Right cardiac atrium (tissue), 5 donors: ENCODE data around the gene DOCK4. TPM values are rescaled to one million over a fixed set of nuclear protein-coding genes. Genes with fewer than 3 reads are reported as not detected.
A peak's percentile ranks its signal among the peaks of the same experiment; 100 is the strongest.

Source experiments
- ATAC-seq, 2 donors: fragments of 200-7000 bp; cut with Tn5 transposase; one replicate each; pipeline versions ENCODE4 v1.8.0 to v1.9.1; 2020; ENCODE audit warnings: moderate library complexity in 2 of 2, mild to moderate bottlenecking in 1 of 2
- DNase-seq, 3 donors: peaks; one replicate each; pipeline ENCODE4 v3.0.0-alpha.2; 2020
- H3K27ac ChIP-seq: one replicate; pipeline ENCODE4 v1.5.1; 2013; ENCODE audit warnings: mild to moderate bottlenecking, low read length, control low read depth, moderate library complexity
- H3K27me3 ChIP-seq: one replicate; pipeline ENCODE4 v1.6.1; 2013; ENCODE audit not compliant: control insufficient read depth, insufficient read depth
- H3K4me1 ChIP-seq: one replicate; pipeline ENCODE4 v1.6.1; 2013; ENCODE audit warnings: low read length; ENCODE audit not compliant: control insufficient read depth, insufficient read depth
- H3K4me3 ChIP-seq: one replicate; pipeline ENCODE4 v1.5.1; 2013; ENCODE audit warnings: low read length, control low read depth
- H3K9me3 ChIP-seq: one replicate; pipeline ENCODE4 v1.6.1; 2013; ENCODE audit warnings: low read length; ENCODE audit not compliant: control insufficient read depth
- WGBS: extraction: QIAGEN DNeasy Blood & Tissue Kit; methylation state at CpG from one replicate; pipeline ENCODE4 v1.1.7; 2013; 5-methylcytosine and 5-hydroxymethylcytosine counted together
- intact Hi-C, 4 donors: fragments of 100-400 bp; cut with DNase I; formaldehyde crosslinking; loops; one replicate each; pipeline versions ENCODE4 v1.11.0 to v1.14.0; 2022 to 2023
- polyA plus RNA-seq: library from polyadenylated mRNA; stranded (reverse); fragments of 200-250 nt; gene quantifications from one replicate; pipeline ENCODE4 v1.2.3, GENCODE V29; 2013
- total RNA-seq, 4 donors: library from RNA; stranded (reverse); fragmentation: NEBNext Ultra II Directional; extraction: Animal tissue kit (Norgen Biotek cat#: 25700); gene quantifications; one replicate each; pipeline ENCODE4 v1.2.1, GENCODE V29; 2021
- donor health status: healthy with polysubstance abuse.
- donor health status: DM: no; HTN: yes; CAD: no.
- donor health status: DM: no; HTN: no; CAD: no.
- donor health status: DM: no; HTN: yes; CAD: no; lungs with severe emphysema.
- donor health status: DM: yes; HTN: yes; CAD: no.

Gene DOCK4
- total and polyA plus RNA-seq, 5 donors = 5.7 to 19.9 (median 15.7) TPM

DNA sequence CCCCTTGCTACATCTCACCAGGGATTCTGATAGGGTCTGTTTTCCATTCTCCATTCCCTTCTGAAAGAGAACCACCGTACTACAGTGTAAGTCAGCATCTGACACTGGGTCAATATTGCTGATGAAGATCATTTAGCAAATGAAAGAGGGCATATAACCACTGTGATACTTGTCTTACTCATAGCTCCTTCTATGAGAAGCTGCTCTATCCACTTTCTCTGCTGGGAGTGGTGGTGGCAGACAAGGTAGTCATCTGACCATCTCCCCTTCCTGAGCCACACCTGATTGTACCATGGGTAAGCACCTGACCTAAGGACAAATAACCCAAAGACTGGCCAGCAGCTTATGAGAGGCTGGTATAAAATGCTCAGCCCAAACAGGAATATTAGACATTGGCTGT lies 220.4 kb downstream of the DOCK4 start:
- Histone ChIP-seq H3K4me3 (no peak overlapping the region), H3K9me3 (no peaks in the 10 kb centered on the region), H3K27ac (no peak overlapping the region), H3K27me3 (no peaks in the 10 kb centered on the region), H3K4me1 (no peaks in the 10 kb centered on the region)
- no peak for DNase-seq
- intact Hi-C loops = loop anchor here in 1 of 4 donors (10.0 kb wide), 1 partner anchor 219 kb away; the partner anchor contains the start of genes DOCK4 and ZNF277
- ATAC-seq = no peak
- 92% methylated on average over 1 of the region's 1 CpG for WGBS

DNA sequence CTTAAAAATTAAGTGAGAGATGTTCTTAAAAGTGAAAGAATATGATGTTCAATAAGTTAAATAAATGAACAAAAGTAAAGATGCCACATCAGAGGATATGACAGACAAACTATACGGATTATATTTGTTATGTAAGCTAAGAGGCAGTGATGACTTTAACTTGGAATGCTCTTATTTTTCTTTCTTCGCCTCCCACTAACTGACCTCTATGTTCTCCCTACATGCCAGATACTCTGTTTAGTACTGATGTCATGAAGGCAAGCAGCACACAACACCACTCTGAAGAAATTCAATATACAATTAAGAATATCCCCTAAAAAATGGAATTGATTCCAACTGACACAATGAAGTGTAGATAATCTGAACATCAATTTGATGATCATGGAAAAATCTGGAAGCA lies 223.4 kb downstream of the DOCK4 start:
- Histone ChIP-seq H3K27me3 (no peaks in the 10 kb centered on the region), H3K4me1 (no peaks in the 10 kb centered on the region), H3K4me3 (no peak overlapping the region), H3K27ac (no peak overlapping the region), H3K9me3 (no peaks in the 10 kb centered on the region)
- WGBS = 50% methylated on average over 2 of the region's 2 CpGs
- intact Hi-C loops = loop anchor here in 1 of 4 donors (10.0 kb wide), 1 partner anchor 222 kb away; the partner anchor contains the start of genes DOCK4 and ZNF277
- DNase-seq (no peak), ATAC-seq (peak in 1 of 2 donors; percentile 60)

DNA sequence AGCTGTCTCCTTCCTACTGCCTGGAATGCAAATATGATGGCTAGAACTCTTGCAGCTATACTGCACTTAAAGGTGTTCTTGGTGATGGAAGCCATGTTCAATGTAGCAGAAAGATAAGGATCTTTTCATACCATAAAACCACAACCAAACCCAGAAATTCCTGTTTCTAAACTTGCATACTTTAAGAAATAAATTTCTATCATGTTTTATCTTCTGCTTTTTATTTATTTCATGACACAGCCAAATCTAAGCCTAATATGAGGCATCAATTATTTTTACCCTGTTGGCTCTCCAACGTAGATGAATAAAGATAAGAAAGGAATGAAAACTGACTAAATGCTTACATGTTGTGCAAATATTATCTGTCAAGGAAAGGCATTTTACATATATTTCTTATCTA lies 224.1 kb downstream of the DOCK4 start:
- Histone ChIP-seq H3K9me3 (no peaks in the 10 kb centered on the region), H3K4me1 (no peaks in the 10 kb centered on the region), H3K27ac (no peak overlapping the region), H3K4me3 (no peak overlapping the region), H3K27me3 (no peaks in the 10 kb centered on the region)
- WGBS = 78% methylated on average over 1 of the region's 1 CpG
- intact Hi-C loops = loop anchor here in 1 of 4 donors (10.0 kb wide), 1 partner anchor 223 kb away; the partner anchor contains the start of genes DOCK4 and ZNF277
- ATAC-seq = no peak
- DNase-seq = no peak

DNA sequence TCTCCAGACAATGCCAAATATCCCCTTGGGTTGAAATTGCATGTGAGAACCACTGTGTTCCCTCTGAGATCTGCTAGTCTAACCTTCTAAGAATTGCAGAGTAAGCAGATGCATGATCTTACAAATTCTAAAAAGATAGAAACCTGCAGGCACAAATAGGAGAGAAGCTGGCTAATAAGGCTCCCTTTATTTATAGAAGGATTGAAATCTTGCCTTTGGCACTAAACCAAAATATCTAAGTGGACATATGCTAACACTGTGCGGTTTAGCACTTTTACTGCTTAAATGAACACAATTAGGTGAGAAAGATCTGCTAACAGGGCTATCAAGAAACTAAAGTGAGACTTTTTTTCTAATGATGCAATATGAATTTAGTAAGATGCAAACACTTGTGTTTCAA lies 225.5 kb downstream of the DOCK4 start:
- no peak overlapping the region for H3K27ac ChIP-seq
- no peaks in the 10 kb centered on the region for H3K27me3 ChIP-seq
- DNase-seq = no peak
- intact Hi-C loops = loop anchor here in 1 of 4 donors (10.0 kb wide), 1 partner anchor 224 kb away; the partner anchor contains the start of genes DOCK4 and ZNF277
- H3K4me1 ChIP-seq = no peaks in the 10 kb centered on the region
- no peak for ATAC-seq
- H3K4me3 ChIP-seq = no peak overlapping the region
- H3K9me3 ChIP-seq = no peaks in the 10 kb centered on the region
- 71% methylated on average over 1 of the region's 1 CpG for WGBS

DNA sequence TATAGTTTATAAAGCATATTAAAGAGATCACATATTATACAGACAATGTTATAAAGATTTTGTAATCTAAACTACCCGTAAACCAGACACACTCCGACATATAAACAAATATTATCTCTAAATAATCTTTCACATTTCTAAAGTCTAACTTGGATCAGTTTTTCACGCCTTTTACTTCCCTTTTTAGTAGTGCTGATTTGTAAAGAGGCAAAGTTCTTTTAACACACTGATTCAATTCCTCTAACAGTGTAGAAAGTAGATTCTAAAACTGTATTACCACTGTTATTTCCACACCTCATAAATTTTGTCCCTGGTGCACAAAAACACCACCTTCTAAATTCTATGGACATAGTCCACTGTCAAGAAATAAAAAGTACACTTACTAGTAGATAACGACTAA lies 230.9 kb downstream of the DOCK4 start:
- no peak for ATAC-seq
- H3K27me3 ChIP-seq = no peaks in the 10 kb centered on the region
- peaks cover 7% of the 10 kb centered on the region for H3K4me1 ChIP-seq
- no peak overlapping the region for H3K4me3 ChIP-seq
- 88% methylated on average over 4 of the region's 4 CpGs for WGBS
- no peaks in the 10 kb centered on the region for H3K9me3 ChIP-seq
- intact Hi-C loops = no loop called here
- no peak overlapping the region for H3K27ac ChIP-seq
- no peak for DNase-seq

DNA sequence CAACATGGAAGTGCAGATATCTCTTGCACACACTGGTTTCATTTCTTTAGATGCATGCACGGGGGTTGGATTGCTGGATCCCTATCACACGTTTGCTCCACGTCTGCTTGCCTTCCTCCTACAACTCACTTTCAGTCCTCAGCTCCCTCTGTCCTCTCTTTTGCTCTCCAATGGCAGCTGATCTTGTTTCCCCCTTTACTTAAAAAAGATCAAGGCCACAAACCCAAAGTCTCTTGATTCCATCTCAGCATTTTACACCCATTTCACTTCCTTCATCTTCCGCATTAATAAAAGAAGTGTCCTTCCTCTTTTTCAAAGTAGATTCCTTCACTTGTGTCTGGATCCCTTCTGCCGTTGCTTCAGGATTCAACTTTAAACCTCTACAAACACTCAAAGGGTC lies 245.2 kb downstream of the DOCK4 start:
- WGBS = 86% methylated on average over 5 of the region's 5 CpGs
- no peak for ATAC-seq
- DNase-seq = no peak

DNA sequence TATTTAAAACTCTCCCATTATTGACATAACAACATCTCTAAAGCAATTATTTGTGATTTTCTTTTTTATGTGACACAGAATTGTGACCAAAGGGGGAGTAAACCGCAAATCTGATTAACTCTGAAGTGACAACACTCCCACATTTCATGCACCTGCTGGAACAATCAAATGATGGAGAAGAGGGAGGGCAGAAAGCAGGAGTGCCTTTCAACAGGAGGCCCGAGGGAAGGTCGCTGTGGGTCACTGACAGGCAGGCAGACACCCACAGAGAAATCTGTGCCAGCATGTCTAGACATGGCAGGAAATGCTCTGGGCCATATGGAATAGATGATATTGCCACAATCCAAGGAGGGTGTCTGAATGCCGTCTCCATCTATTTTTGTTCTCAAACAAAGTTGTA lies 247.3 kb downstream of the DOCK4 start:
- no peak overlapping the region for H3K27ac ChIP-seq
- 59% methylated on average over 4 of the region's 4 CpGs for WGBS
- DNase-seq = no peak
- intact Hi-C loops = loop anchor here in 2 of 4 donors (10.0 kb wide), 2 partner anchors 246 to 456 kb away; partner anchors contain the start of genes DOCK4 (in 1 of the 2) and ZNF277 (in 1 of the 2)
- H3K4me3 ChIP-seq = no peak overlapping the region
- no peaks in the 10 kb centered on the region for H3K27me3 ChIP-seq
- ATAC-seq = no peak
- no peaks in the 10 kb centered on the region for H3K9me3 ChIP-seq
- peaks cover 6% of the 10 kb centered on the region for H3K4me1 ChIP-seq

More for the DNA sequence above, 245.2 kb downstream of the DOCK4 start:
- Histone ChIP-seq H3K27me3 (no peaks in the 10 kb centered on the region), H3K4me3 (no peak overlapping the region), H3K4me1 (peaks cover 3% of the 10 kb centered on the region), H3K9me3 (no peaks in the 10 kb centered on the region), H3K27ac (no peak overlapping the region)
- intact Hi-C loops = no loop called here

DNA sequence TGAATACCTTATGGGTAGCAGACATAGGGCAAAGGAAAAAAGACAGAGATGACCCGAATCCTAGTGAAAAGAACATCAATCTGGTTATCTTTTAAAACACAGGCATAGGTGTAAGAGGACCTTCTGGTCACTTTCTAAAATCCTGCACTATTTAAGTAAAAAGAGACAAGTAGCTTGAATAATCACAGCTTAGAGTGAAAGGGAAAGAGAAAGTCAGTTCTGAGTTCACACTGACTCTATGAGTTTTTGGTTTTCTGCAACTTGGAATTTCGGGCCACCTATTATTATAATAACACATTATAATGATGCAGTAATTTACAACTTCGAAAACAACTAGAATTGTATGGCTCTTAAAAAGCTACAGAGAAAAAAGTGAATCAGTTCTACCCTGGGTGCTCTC lies 247.8 kb downstream of the DOCK4 start:
- ATAC-seq (no peak), DNase-seq (no peak)
- Histone ChIP-seq H3K4me1 (peaks cover 6% of the 10 kb centered on the region), H3K4me3 (no peak overlapping the region), H3K27me3 (no peaks in the 10 kb centered on the region), H3K9me3 (no peaks in the 10 kb centered on the region), H3K27ac (no peak overlapping the region)
- 85% methylated on average over 3 of the region's 3 CpGs for WGBS
- intact Hi-C loops = loop anchor here in 2 of 4 donors (10.0 kb wide), 2 partner anchors 246 to 456 kb away; partner anchors contain the start of genes DOCK4 (in 1 of the 2) and ZNF277 (in 1 of the 2)

DNA sequence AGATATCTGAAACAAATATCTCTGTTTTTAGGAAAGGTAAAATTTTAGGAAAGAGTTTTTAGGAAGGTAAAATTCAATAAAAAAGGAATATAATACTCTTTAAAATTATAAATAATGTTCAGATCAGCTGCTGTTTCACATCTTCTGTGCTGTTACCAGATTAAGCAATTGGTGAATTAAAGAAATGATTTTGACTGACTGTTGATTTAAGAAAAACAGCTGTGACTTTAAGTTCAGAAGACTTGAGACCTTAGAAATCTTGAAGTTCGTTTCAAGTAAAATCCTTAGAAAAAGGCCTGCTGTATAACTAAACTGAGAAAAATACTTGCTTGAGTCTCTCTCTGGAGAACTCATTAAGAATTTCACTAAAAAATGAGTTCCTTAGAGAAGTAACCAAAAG lies 250.6 kb downstream of the DOCK4 start:
- DNase-seq (no peak), ATAC-seq (no peak)
- H3K4me3 ChIP-seq = no peak overlapping the region
- 46% methylated on average over 1 of the region's 1 CpG for WGBS
- intact Hi-C loops = loop anchor here in 2 of 4 donors (10.0 kb wide), 2 partner anchors 249 to 459 kb away; partner anchors contain the start of genes DOCK4 (in 1 of the 2) and ZNF277 (in 1 of the 2)
- no peaks in the 10 kb centered on the region for H3K9me3 ChIP-seq
- H3K4me1 ChIP-seq = peaks cover 6% of the 10 kb centered on the region
- H3K27ac ChIP-seq = no peak overlapping the region
- no peaks in the 10 kb centered on the region for H3K27me3 ChIP-seq

DNA sequence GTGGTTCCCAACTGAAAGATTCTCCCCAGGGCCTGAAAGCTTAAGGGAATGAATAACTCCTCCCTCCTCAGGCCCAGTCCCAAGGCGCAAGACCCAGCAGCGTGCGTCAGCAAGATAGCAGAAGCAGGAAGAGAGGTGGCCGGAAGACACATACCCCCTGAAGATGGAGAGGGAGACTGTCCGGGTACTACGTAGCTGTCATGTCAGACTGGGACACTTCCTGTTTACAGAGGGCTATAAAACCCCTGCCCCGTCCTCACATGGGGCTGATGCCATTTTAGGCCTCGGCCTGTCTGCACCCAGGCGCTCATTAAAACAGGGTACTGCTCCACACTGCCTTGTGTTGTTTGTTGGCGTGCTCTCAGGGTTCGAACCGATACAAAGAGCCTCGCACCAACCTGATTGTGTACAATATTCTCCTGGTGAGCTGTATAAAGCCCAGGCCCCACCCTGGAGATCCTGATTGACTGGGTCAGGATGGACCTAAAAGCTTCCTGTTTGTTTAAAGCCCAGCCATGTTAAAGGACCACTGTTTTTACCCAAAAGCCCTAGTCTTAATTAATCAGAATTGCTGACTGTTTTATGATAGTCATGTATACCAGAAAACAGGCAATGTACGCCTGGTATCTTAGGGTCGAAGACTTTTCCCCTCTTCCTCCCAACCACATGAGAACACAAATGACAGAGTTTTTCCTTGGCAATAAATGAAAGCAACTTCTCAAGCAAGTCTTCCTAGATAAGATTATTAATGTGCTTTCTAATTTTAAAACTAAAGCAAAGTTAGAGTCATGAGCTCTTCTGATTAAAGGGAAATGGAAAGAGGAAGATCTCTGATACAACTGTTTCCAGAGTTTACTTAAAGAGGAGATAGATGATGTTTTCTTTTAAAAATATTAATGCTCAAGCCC lies 251.5 kb downstream of the DOCK4 start:
- H3K4me3 ChIP-seq = no peak overlapping the region
- H3K9me3 ChIP-seq = no peaks in the 10 kb centered on the region
- peak; percentile 41 to 54 (median 51) for DNase-seq
- 70% methylated on average over 15 of the region's 15 CpGs for WGBS
- ATAC-seq = peak; percentile 45 to 83
- H3K4me1 ChIP-seq = peaks cover 6% of the 10 kb centered on the region
- no peaks in the 10 kb centered on the region for H3K27me3 ChIP-seq
- intact Hi-C loops = loop anchor here in 2 of 4 donors (10.0 kb wide), 2 partner anchors 250 to 460 kb away; partner anchors contain the start of genes DOCK4 (in 1 of the 2) and ZNF277 (in 1 of the 2)
- peak overlapping the region; percentile 37 for H3K27ac ChIP-seq

DNA sequence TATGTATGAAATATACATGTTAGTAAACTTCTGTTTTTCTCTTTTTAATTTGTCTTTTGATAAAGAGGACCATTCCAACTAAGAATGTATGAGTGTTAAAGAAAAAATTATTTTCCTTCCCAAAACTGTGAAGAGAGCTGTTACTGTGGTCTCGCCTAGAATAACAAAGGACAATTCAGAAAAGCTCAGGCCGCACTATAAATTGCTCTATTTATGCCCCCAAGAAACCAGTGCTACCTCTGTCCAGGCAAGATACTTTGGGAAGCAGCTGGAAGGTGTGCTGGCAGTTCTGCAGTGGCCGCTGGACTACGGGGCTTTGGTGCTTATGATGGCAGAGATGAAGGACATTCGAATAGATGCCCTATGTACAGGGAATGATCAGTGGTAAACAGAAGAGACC lies 252.1 kb downstream of the DOCK4 start:
- no peaks in the 10 kb centered on the region for H3K27me3 ChIP-seq
- intact Hi-C loops = loop anchor here in 2 of 4 donors (10.0 kb wide), 2 partner anchors 251 to 461 kb away; partner anchors contain the start of genes DOCK4 (in 1 of the 2) and ZNF277 (in 1 of the 2)
- ATAC-seq (no peak), DNase-seq (no peak)
- H3K4me3 ChIP-seq = no peak overlapping the region
- H3K4me1 ChIP-seq = peaks cover 5% of the 10 kb centered on the region
- WGBS = 93% methylated on average over 5 of the region's 5 CpGs
- no peak overlapping the region for H3K27ac ChIP-seq
- no peaks in the 10 kb centered on the region for H3K9me3 ChIP-seq
